Measurements from ENCODE around the gene MYT1. TPM values are rescaled to one million over a fixed set of nuclear protein-coding genes. Genes with fewer than 3 reads are reported as not detected.
"Not testable (repeated sequence)": the region's sequence is repeated elsewhere in the genome, so short reads cannot be mapped to it uniquely, and the experiment has no call there.

The MYT1 gene
- total RNA-seq, 1 donor from 2014 or later: not detected

DNA sequence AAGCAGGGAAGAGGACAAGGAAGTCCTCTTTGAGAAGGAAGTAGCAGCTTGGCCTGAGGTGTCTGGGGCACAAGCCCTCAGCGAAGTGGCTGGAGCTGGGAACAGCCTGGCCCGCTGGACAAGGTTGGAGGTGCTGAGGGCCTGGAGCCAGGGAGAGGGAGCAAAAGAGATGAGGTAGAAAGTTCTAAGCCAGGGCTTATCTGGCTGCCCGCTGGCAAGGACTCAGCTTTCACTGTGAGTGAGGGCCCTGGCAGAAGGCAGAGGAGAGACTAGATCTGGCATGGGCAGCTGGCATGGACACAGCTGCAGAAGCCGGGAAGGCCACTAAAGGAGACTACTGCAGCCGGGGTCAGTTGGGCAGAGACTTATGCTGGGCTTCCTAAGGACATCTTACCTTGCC, 69.5 kb downstream of the MYT1 start:
- Histone ChIP-seq H3K9me3 (no peaks in the 10 kb centered on the region), H3K36me3 (no peaks in the 10 kb centered on the region), H3K27ac (no peak overlapping the region), H3K4me3 (no peak overlapping the region), H3K4me1 (no peaks in the 10 kb centered on the region), H3K27me3 (ENCODE audit: low read depth) (no peaks in the 10 kb centered on the region)
- intact Hi-C loops (cut with DNase I): no loop called here
- DNase-seq: peak; percentile 47
- TF ChIP-seq, protein P1, sequence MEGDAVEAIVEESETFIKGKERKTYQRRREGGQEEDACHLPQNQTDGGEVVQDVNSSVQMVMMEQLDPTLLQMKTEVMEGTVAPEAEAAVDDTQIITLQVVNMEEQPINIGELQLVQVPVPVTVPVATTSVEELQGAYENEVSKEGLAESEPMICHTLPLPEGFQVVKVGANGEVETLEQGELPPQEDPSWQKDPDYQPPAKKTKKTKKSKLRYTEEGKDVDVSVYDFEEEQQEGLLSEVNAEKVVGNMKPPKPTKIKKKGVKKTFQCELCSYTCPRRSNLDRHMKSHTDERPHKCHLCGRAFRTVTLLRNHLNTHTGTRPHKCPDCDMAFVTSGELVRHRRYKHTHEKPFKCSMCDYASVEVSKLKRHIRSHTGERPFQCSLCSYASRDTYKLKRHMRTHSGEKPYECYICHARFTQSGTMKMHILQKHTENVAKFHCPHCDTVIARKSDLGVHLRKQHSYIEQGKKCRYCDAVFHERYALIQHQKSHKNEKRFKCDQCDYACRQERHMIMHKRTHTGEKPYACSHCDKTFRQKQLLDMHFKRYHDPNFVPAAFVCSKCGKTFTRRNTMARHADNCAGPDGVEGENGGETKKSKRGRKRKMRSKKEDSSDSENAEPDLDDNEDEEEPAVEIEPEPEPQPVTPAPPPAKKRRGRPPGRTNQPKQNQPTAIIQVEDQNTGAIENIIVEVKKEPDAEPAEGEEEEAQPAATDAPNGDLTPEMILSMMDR (IDR thresholded peaks at IDR 0.05): no peak
- ATAC-seq: no peak

DNA sequence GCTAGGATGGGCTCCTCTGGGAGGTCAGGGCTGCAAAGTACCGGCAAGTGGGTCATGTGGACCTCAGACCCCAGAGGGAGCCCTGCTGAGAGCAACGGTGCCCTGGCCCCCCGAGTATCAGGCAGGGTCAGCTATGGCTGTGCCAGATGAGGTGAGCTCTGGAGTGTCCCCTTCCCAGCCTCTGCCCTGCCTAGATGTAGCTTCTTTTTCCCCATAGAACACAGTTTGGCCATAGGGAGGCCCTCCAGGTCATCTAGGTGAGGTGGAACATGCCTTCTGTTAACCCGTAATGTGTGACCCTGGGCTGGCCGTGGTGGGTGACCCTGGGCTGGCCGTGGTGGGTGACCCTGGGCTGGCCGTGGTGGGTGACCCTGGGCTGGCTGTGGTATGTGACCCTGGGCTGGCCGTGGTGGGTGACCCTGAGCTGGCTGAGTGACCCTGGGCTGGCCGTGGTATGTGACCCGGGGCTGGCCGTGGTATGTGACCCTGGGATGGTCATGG, 70.1 kb downstream of the MYT1 start:
- no peaks in the 10 kb centered on the region for H3K4me1 ChIP-seq
- no peaks in the 10 kb centered on the region for H3K36me3 ChIP-seq
- TF ChIP-seq, protein P1 (IDR thresholded peaks at IDR 0.05): no peak
- H3K9me3 ChIP-seq: no peaks in the 10 kb centered on the region
- H3K27me3 ChIP-seq (ENCODE audit: low read depth): no peaks in the 10 kb centered on the region
- no peak overlapping the region for H3K4me3 ChIP-seq
- DNase-seq (peak; percentile 27), ATAC-seq (peak in 1 of 2 donors; percentile 8)
- no peak overlapping the region for H3K27ac ChIP-seq
- intact Hi-C loops (cut with DNase I): no loop called here

DNA sequence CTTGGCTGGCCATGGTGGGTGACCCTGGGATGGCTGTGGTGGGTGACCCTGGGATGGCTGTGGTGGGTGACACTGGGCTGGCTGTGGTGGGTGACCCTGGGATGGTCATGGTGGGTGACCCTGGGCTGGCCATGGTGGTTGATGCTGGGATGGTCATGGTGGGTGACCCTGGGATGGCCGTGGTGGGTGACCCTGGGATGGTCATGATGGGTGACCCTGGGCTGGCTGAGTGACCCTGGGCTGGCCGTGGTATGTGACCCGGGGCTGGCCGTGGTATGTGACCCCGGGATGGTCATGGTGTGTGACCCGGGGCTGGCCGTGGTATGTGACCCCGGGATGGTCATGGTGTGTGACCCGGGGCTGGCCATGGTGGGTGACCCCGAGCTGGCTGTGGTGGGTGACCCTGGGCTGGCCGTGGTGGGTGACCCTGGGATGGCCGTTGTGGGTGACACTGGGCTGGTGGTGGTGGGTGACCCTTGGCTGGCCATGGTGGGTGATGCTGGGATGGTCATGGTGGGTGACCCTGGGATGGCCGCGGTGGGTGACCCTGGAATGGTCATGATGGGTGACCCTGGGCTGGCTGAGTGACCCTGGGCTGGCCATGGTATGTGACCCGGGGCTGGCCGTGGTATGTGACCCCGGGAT, 70.8 kb downstream of the MYT1 start:
- intact Hi-C loops (cut with DNase I); H3K36me3 ChIP-seq; H3K27ac ChIP-seq; H3K27me3 ChIP-seq (ENCODE audit: low read depth); H3K4me1 ChIP-seq; H3K9me3 ChIP-seq; H3K4me3 ChIP-seq; ATAC-seq: not testable (repeated sequence)
- peak; percentile 32 for DNase-seq

DNA sequence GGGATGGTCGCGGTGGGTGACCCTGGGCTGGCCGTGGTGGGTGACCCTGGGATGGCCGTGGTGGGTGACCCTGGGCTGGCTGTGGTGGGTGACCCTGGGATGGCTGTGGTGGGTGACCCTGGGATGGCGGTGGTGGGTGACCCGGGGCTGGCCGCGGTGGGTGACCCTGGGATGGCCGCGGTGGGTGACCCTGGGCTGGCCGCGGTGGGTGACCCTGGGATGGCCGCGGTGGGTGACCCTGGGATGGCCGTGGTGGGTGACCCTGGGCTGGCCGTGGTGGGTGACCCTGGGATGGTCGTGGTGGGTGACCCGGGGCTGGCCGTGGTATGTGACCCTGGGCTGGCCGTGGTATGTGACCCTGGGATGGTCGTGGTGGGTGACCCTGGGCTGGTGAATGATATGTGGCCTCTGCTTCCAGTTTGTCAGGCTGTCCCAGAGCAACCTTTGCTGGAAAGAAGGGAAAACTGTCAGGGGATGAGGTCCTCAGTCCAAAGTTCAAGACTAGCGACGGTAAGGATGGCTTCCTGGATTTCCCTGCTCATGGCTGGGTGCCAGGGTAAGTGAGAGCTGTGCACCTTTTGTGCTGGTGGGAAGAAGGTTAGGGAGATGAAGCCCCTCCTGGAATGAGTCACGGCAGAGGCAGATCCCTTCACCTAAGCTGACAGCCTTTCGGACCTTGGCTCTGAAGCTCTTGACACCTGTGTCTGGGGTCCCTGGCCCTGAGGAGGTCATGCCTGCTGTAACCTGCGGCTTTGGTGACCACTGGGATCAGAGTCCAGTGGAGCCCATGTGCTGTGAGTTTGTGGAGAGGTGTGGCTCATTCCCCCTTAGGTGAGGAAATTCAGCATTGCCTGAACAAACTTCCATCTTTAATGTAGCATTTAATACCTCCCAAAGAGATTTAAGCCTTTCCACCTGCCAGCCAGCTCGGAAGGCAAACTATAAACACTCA, 72.2 kb downstream of the MYT1 start:
- TF ChIP-seq, protein P1 (IDR thresholded peaks at IDR 0.05): no peak
- no peaks in the 10 kb centered on the region for H3K4me1 ChIP-seq
- H3K27ac ChIP-seq: no peak overlapping the region
- H3K4me3 ChIP-seq: no peak overlapping the region
- DNase-seq (peak; percentile 17), ATAC-seq (no peak)
- no peaks in the 10 kb centered on the region for H3K27me3 ChIP-seq (ENCODE audit: low read depth)
- no peaks in the 10 kb centered on the region for H3K36me3 ChIP-seq
- intact Hi-C loops (cut with DNase I): no loop called here
- H3K9me3 ChIP-seq: no peaks in the 10 kb centered on the region

GRCh38 chr20:64237316-64237715, 73.1 kb downstream of the MYT1 start:
- no peaks in the 10 kb centered on the region for H3K27me3 ChIP-seq (ENCODE audit: low read depth)
- no peaks in the 10 kb centered on the region for H3K9me3 ChIP-seq
- peak; percentile 46 for DNase-seq
- H3K36me3 ChIP-seq: no peaks in the 10 kb centered on the region
- no peak overlapping the region for H3K27ac ChIP-seq
- H3K4me3 ChIP-seq: no peak overlapping the region
- intact Hi-C loops (cut with DNase I): no loop called here
- H3K4me1 ChIP-seq: no peaks in the 10 kb centered on the region
- ATAC-seq: no peak
- TF ChIP-seq, protein P1 (IDR thresholded peaks at IDR 0.05): no peak

Data from lower lobe of right lung (tissue), 2 donors.